Lower lobe of right lung (tissue), 2 donors: ENCODE measurements around the gene AMOT. TPM values are rescaled to one million over a fixed set of nuclear protein-coding genes. Genes with fewer than 3 reads are reported as not detected.

Experiments
- ATAC-seq, 2 donors: fragments of 200-7000 bp; cut with Tn5 transposase; one replicate each; pipeline ENCODE4 v1.9.1; 2020 to 2022; ENCODE audit warnings: mild to moderate bottlenecking in 2 of 2, moderate library complexity in 2 of 2
- DNase-seq: peaks from one replicate; pipeline ENCODE4 v3.0.0-alpha.2; 2020
- H3K27ac ChIP-seq: fragments of 200-600 bp; one replicate; pipeline ENCODE4 v1.8.0; 2022
- H3K27me3 ChIP-seq: fragments of 200-600 bp; one replicate; pipeline ENCODE4 v1.8.0; 2022; ENCODE audit warnings: low read depth
- H3K36me3 ChIP-seq: fragments of 200-600 bp; one replicate; pipeline ENCODE4 v1.8.0; 2022; ENCODE audit warnings: mild to moderate bottlenecking
- H3K4me1 ChIP-seq: fragments of 200-600 bp; one replicate; pipeline ENCODE4 v1.8.0; 2022
- H3K4me3 ChIP-seq: fragments of 200-600 bp; one replicate; pipeline ENCODE4 v1.8.0; 2022; ENCODE audit warnings: mild to moderate bottlenecking
- H3K9me3 ChIP-seq: fragments of 200-600 bp; one replicate; pipeline ENCODE4 v1.8.0; 2022
- CTCF ChIP-seq: fragments of 200-600 bp; IDR thresholded peaks from one replicate; pipeline ENCODE4 v1.8.0; 2022; ENCODE audit warnings: antibody characterized with exemption, mild to moderate bottlenecking
- intact Hi-C: fragments of 100-400 bp; cut with DNase I; formaldehyde crosslinking; loops from one replicate; pipeline ENCODE4 v1.11.0; 2022
- total RNA-seq: library from RNA; stranded (reverse); fragmentation: NEBNext Ultra II Directional; extraction: Animal tissue kit (Norgen Biotek cat#: 25700); gene quantifications from one replicate; pipeline ENCODE4 v1.2.1, GENCODE V29; 2021
- donor health status: DM: no; HTN: yes; CAD: no; lungs with severe emphysema.

AMOT gene
- total RNA-seq, 1 donor from 2014 or later = 12.4 TPM

GRCh38 chrX:112874175-112874574, 33.5 kb upstream of the AMOT start:
- Histone ChIP-seq H3K27ac (no peak overlapping the region), H3K27me3 (no peaks in the 10 kb centered on the region), H3K4me3 (no peak overlapping the region), H3K9me3 (no peaks in the 10 kb centered on the region), H3K36me3 (no peaks in the 10 kb centered on the region), H3K4me1 (no peaks in the 10 kb centered on the region)
- ATAC-seq (no peak), DNase-seq (no peak)
- no peak for TF ChIP-seq CTCF
- intact Hi-C loops = no loop called here

GRCh38 chrX:112868586-112868985, 28.0 kb upstream of the AMOT start:
- no peaks in the 10 kb centered on the region for H3K9me3 ChIP-seq
- ATAC-seq (no peak), DNase-seq (no peak)
- no peak overlapping the region for H3K4me3 ChIP-seq
- no peaks in the 10 kb centered on the region for H3K4me1 ChIP-seq
- no peaks in the 10 kb centered on the region for H3K27me3 ChIP-seq
- TF ChIP-seq CTCF = no peak
- H3K27ac ChIP-seq = no peak overlapping the region
- intact Hi-C loops = no loop called here
- H3K36me3 ChIP-seq = no peaks in the 10 kb centered on the region

GRCh38 chrX:112867570-112867969, 26.9 kb upstream of the AMOT start:
- Histone ChIP-seq H3K9me3 (no peaks in the 10 kb centered on the region), H3K27me3 (no peaks in the 10 kb centered on the region), H3K4me3 (no peak overlapping the region), H3K27ac (no peak overlapping the region), H3K36me3 (no peaks in the 10 kb centered on the region), H3K4me1 (no peaks in the 10 kb centered on the region)
- intact Hi-C loops = no loop called here
- DNase-seq (no peak), ATAC-seq (no peak)
- no peak for TF ChIP-seq CTCF

GRCh38 chrX:112866175-112866574, 25.5 kb upstream of the AMOT start:
- Histone ChIP-seq H3K9me3 (no peaks in the 10 kb centered on the region), H3K27ac (no peak overlapping the region), H3K27me3 (no peaks in the 10 kb centered on the region), H3K4me3 (no peak overlapping the region), H3K36me3 (no peaks in the 10 kb centered on the region), H3K4me1 (no peaks in the 10 kb centered on the region)
- ATAC-seq = no peak
- TF ChIP-seq CTCF = no peak
- intact Hi-C loops = no loop called here
- no peak for DNase-seq

- Histone ChIP-seq H3K9me3 (no peaks in the 10 kb centered on the region), H3K27ac (no peak overlapping the region), H3K36me3 (no peaks in the 10 kb centered on the region), H3K27me3 (no peaks in the 10 kb centered on the region), H3K4me1 (no peaks in the 10 kb centered on the region), H3K4me3 (no peak overlapping the region)
- TF ChIP-seq CTCF = no peak
- peak in 1 of 2 donors; percentile 51 for ATAC-seq
- DNase-seq = no peak
- intact Hi-C loops = no loop called here
These were observed 24.9 kb upstream of the AMOT start for GRCh38 chrX:112865464-112866025.

- intact Hi-C loops = no loop called here
- no peak for TF ChIP-seq CTCF
- no peaks in the 10 kb centered on the region for H3K36me3 ChIP-seq
- no peaks in the 10 kb centered on the region for H3K27me3 ChIP-seq
- H3K27ac ChIP-seq = no peak overlapping the region
- no peak for ATAC-seq
- no peaks in the 10 kb centered on the region for H3K4me1 ChIP-seq
- no peaks in the 10 kb centered on the region for H3K9me3 ChIP-seq
- no peak overlapping the region for H3K4me3 ChIP-seq
- no peak for DNase-seq
These were observed 23.2 kb upstream of the AMOT start for GRCh38 chrX:112863850-112864249.
